HepG2 (cell line): ENCODE data around the gene SLC27A3. TPM values are rescaled to one million over a fixed set of nuclear protein-coding genes. Genes with fewer than 3 reads are reported as not detected.

ENCODE experiments used
- ATAC-seq: fragments of 200-7000 bp; cut with Tn5 transposase; 3 replicates; pipeline ENCODE4 v1.9.1; 2020; ENCODE audit warnings: mild to moderate bottlenecking, moderate library complexity
- BruUV-seq: library from RNA; stranded (reverse); fragments of 400-500 nt; replicated peaks from 2 replicates; lab custom pipeline; 2021; lab: Mats Ljungman, UMichigan
- CTCF ChIA-PET: fragments of 300-600 bp; formaldehyde crosslinking; extraction: SDS; loops from one replicate; lab custom pipeline; 2021; ENCODE audit warnings: low total read pairs, inconsistent platforms, low intra/inter-chr PET ratio; lab: Yijun Ruan, JAX
- POLR2A ChIA-PET: fragments of 350-600 bp; sonication (Branson Sonifier 250); formaldehyde crosslinking; loops from one replicate; lab custom pipeline; 2020; ENCODE audit warnings: antibody characterized with exemption, inconsistent platforms; lab: Yijun Ruan, JAX
- DNase-seq: peaks from one replicate; pipeline ENCODE4 v3.0.0-alpha.2; 2015; ENCODE audit warnings: low spot score
- FAIRE-seq: peaks from 3 replicates; lab custom pipeline; 2011; peaks lifted over from hg19 to GRCh38; lab: Jason Lieb, UNC
- H2AFZ ChIP-seq: one replicate; pipeline ENCODE4 v1.6.1; 2011; ENCODE audit warnings: low read length, inconsistent platforms
- H3K27ac ChIP-seq: fragments of 300-600 bp; 3 replicates; pipeline ENCODE4 v1.8.0; 2011; ENCODE audit warnings: mixed run types, mild to moderate bottlenecking, mixed read lengths, low read length, inconsistent platforms; ENCODE audit not compliant: insufficient read depth; ENCODE audit errors: extremely low read length
- H3K27me3 ChIP-seq, 2 experiments: fragments of 200-600 bp in 1 of 2; 2 replicates in 1 of 2; 3 replicates in 1 of 2; pipeline versions ENCODE4 v1.6.0 to v1.8.0; 2011; ENCODE audit warnings: low read length in 2 of 2, mild to moderate bottlenecking in 2 of 2, moderate library complexity in 2 of 2, inconsistent platforms in 1 of 2; ENCODE audit not compliant: insufficient read depth in 2 of 2, control insufficient read depth in 1 of 2
- H3K36me3 ChIP-seq, 2 experiments: fragments of 200-600 bp in 1 of 2; replicated peaks in 1 of 2; 2 replicates in 1 of 2; 3 replicates in 1 of 2; pipeline versions ENCODE4 v1.5.1 to v1.8.0; 2011; ENCODE audit warnings: low read length in 2 of 2, inconsistent platforms in 1 of 2; ENCODE audit not compliant: insufficient read depth in 2 of 2, control insufficient read depth in 1 of 2
- H3K4me1 ChIP-seq: 2 replicates; pipeline ENCODE4 v1.5.1; 2012; ENCODE audit warnings: low read length, inconsistent platforms; ENCODE audit not compliant: insufficient read depth
- H3K4me2 ChIP-seq: 2 replicates; pipeline ENCODE4 v1.6.0; 2011; ENCODE audit warnings: low read depth, low read length, inconsistent platforms
- H3K4me3 ChIP-seq, 3 experiments: fragments of 200-600 bp in 1 of 3; sonication (generic), shearing (Covaris generic) in 1 of 3; replicated peaks in 1 of 3; 2 replicates each; pipeline ENCODE4 v1.5.1; 2011 to 2016; ENCODE audit warnings: low read length in 3 of 3, inconsistent platforms in 2 of 3, low read depth in 2 of 3, mild to moderate bottlenecking in 2 of 3, control low read depth in 1 of 3, mixed read lengths in 1 of 3; ENCODE audit not compliant: insufficient read depth in 1 of 3
- H3K79me2 ChIP-seq: one replicate; pipeline ENCODE4 v1.6.1; 2011; ENCODE audit warnings: low read length, inconsistent platforms; ENCODE audit not compliant: insufficient read depth
- H3K9ac ChIP-seq: 2 replicates; pipeline ENCODE4 v1.6.0; 2011; ENCODE audit warnings: mild to moderate bottlenecking, low read depth, low read length, inconsistent platforms; ENCODE audit not compliant: insufficient read depth
- H3K9me3 ChIP-seq: 2 replicates; pipeline ENCODE4 v1.5.1; 2012; ENCODE audit warnings: mild to moderate bottlenecking, low read length
- H4K20me1 ChIP-seq: 2 replicates; pipeline ENCODE4 v1.6.0; 2011; ENCODE audit warnings: inconsistent platforms, mild to moderate bottlenecking, low read length, moderate library complexity; ENCODE audit not compliant: insufficient read depth
- CEBPG ChIP-seq: IDR thresholded peaks from 2 replicates; pipeline ENCODE4 v1.6.1; 2016
- NCOA1 ChIP-seq: sonication (generic); formaldehyde crosslinking; IDR thresholded peaks from 2 replicates; pipeline ENCODE4 v1.9.0; 2021; ENCODE audit warnings: missing genetic modification reagents
- ZBTB33 ChIP-seq: sonication (generic); formaldehyde crosslinking; IDR thresholded peaks from 2 replicates; pipeline ENCODE4 v1.4.0; 2020; ENCODE audit warnings: missing genetic modification reagents
- ZNF143 ChIP-seq: sonication (generic); formaldehyde crosslinking; IDR thresholded peaks from 2 replicates; pipeline ENCODE4 v1.4.0; 2020; ENCODE audit warnings: missing genetic modification reagents
- ZNF3 ChIP-seq: IDR thresholded peaks from 2 replicates; pipeline ENCODE4 v1.7.0; 2017; ENCODE audit warnings: inconsistent platforms
- ZNF567 ChIP-seq: sonication (generic); formaldehyde crosslinking; IDR thresholded peaks from 2 replicates; pipeline ENCODE4 v1.8.1; 2023; ENCODE audit warnings: mild to moderate bottlenecking, missing genetic modification reagents, borderline replicate concordance
- WGBS: methylation state at CpG from one replicate; pipeline ENCODE4 v1.1.6; 2017; ENCODE audit warnings: low lambda C conversion rate; 5-methylcytosine and 5-hydroxymethylcytosine counted together
- in situ Hi-C: cut with HindIII; loops from 2 replicates; pipeline ENCODE4 v1.10.0; 2017; ENCODE audit warnings: low pct_unique_long_range_greater_than_20kb; ENCODE audit not compliant: extremely low pct_ligation_motif_present
- intact Hi-C: fragments of 100-400 bp; cut with micrococcal nuclease; formaldehyde crosslinking; loops from one replicate; pipeline ENCODE4 v1.10.0; 2022; ENCODE audit not compliant: unreplicated experiment
- polyA plus RNA-seq, 8 experiments: library from polyadenylated mRNA; depleted of rRNA in 3 of 8; stranded (reverse) in 7 of 8; unstranded in 1 of 8; fragments of >200 nt; fragmentation: Illumina TruSeq in 4 of 8; extraction: Trizol in 4 of 8; gene quantifications; 2 replicates each; pipeline versions ENCODE4 v1.2.1 to v1.2.3, GENCODE V29; 2011 to 2016; ENCODE audit warnings: low read depth in 4 of 8, missing spikeins in 1 of 8, mixed read lengths in 1 of 8; ENCODE audit not compliant: insufficient read depth in 1 of 8
- total RNA-seq, 5 experiments: library from RNA; depleted of rRNA; stranded (reverse); fragments of >200 nt; fragmentation: Illumina TruSeq; extraction: Trizol; gene quantifications; 2 replicates each; pipeline ENCODE4 v1.2.3, GENCODE V29; 2016; ENCODE audit warnings: low read depth in 1 of 5
- TF ChIP-seq, protein P1 (sequence below): sonication (generic); formaldehyde crosslinking; IDR thresholded peaks from 2 replicates; pipeline ENCODE4 v1.5.0; 2020; ENCODE audit warnings: mild to moderate bottlenecking, missing genetic modification reagents
- TF ChIP-seq, protein P2 (sequence below): sonication (generic); formaldehyde crosslinking; conservative IDR thresholded peaks from 2 replicates; pipeline ENCODE4 v1.4.0; 2020; ENCODE audit warnings: missing genetic modification reagents

Gene SLC27A3
- total and polyA plus RNA-seq, 2 of the 13 experiments (the other 11 are each of a cell fraction or from before 2014, with no cell fraction given): 4.3 to 10.3 TPM

GRCh38 chr1:153792631-153793041, 17.4 kb downstream of the SLC27A3 start:
- FAIRE-seq: no peak
- ChIA-PET CTCF (no interaction called here), POLR2A (interaction anchor here (0.7 to 3.8 kb wide), 3 partner anchors 9 to 198 kb away, joined by 3 to 17 read pairs (median 3); partner anchors contain the start of gene RPS27)
- Histone ChIP-seq H3K79me2 (no peaks in the 10 kb centered on the region), H3K9ac (no peak overlapping the region), H3K4me1 (peaks cover 60% of the 10 kb centered on the region), H3K27me3 (peaks cover 7 to 61% of the 10 kb centered on the region in 2 experiments; a peak in 4 of 5 replicates), H3K27ac (no peak overlapping the region), H2AFZ (no peak overlapping the region), H3K9me3 (no peaks in the 10 kb centered on the region), H3K4me3 (no peak overlapping the region), H3K4me2 (no peak overlapping the region), H4K20me1 (no peaks in the 10 kb centered on the region), H3K36me3 (no peaks in the 10 kb centered on the region)
- TF ChIP-seq ZNF567 (CRISPR knock-in tag): no peak
- 0 out of 2 replicates have a peak, but pooled peaks have one; percentile 9 for TF ChIP-seq ZBTB33 (CRISPR knock-in tag)
- no peak for ATAC-seq
- intact Hi-C loops: no loop called here
- in situ Hi-C loops: no loop called here
- no peak for DNase-seq
- BruUV-seq: no TSS peak
- 63% methylated on average over 8 of the region's 11 CpGs for WGBS

DNA sequence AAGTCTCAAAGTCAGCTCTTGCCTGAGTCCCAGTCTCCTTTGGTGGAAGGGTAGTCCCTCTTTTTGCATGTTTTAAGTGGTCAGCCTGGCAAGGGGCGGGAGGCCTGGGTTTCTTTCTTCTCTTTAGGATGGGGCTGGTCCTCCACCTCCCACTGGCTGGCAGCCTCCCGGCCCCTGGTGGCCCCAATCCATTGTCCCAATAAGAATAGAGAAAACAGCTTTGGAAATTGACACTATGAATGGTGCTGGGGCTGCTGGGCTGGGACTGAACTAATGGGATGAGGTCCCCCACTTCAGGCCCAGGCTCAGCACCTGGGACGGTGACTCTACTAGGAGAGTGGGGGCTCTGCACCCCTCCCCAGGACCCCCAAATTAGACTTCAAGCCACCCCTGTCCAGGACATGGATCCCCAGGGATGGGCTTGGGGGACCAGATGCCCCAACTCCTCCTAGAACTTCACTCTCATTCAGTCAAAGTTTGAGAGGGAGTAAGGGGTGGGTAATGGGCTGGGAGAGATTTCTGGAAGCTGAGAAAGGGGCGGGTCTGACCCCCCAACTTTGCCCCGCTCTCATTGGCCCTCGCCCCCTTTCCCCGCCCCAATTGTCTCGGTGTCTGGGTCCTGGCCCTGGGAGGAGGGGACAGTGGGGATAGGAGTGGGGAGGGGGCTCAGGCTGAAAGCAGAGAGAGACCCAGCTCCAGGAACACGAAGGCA, 18.2 kb downstream of the SLC27A3 start:
- no peak for DNase-seq
- no peak for ATAC-seq
- WGBS: 22% methylated on average over 6 of the region's 9 CpGs
- Histone ChIP-seq H3K9ac (no peak overlapping the region), H3K36me3 (no peaks in the 10 kb centered on the region), H3K9me3 (no peaks in the 10 kb centered on the region), H3K4me2 (no peak overlapping the region), H2AFZ (no peak overlapping the region), H3K27ac (no peak overlapping the region), H3K4me1 (peaks cover 63% of the 10 kb centered on the region), H3K4me3 (no peak overlapping the region), H3K79me2 (no peaks in the 10 kb centered on the region), H4K20me1 (no peaks in the 10 kb centered on the region), H3K27me3 (peaks cover 7 to 61% of the 10 kb centered on the region in 2 experiments; a peak in 4 of 5 replicates)
- no TSS peak for BruUV-seq
- intact Hi-C loops (no loop called here), in situ Hi-C loops (no loop called here)
- ChIA-PET POLR2A (interaction anchor here (0.7 kb wide), 1 partner anchor 10 kb away, joined by 3 read pairs; no protein-coding TSS in a partner anchor), CTCF (no interaction called here)
- FAIRE-seq: no peak
- TF ChIP-seq CEBPG (CRISPR knock-in tag): no peak
- no peak for TF ChIP-seq NCOA1 (CRISPR knock-in tag)
- no peak for TF ChIP-seq ZNF3 (CRISPR knock-in tag)
- TF ChIP-seq, protein P1, sequence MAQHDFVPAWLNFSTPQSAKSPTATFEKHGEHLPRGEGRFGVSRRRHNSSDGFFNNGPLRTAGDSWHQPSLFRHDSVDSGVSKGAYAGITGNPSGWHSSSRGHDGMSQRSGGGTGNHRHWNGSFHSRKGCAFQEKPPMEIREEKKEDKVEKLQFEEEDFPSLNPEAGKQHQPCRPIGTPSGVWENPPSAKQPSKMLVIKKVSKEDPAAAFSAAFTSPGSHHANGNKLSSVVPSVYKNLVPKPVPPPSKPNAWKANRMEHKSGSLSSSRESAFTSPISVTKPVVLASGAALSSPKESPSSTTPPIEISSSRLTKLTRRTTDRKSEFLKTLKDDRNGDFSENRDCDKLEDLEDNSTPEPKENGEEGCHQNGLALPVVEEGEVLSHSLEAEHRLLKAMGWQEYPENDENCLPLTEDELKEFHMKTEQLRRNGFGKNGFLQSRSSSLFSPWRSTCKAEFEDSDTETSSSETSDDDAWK (CRISPR knock-in tag): no peak
- TF ChIP-seq, protein P2, sequence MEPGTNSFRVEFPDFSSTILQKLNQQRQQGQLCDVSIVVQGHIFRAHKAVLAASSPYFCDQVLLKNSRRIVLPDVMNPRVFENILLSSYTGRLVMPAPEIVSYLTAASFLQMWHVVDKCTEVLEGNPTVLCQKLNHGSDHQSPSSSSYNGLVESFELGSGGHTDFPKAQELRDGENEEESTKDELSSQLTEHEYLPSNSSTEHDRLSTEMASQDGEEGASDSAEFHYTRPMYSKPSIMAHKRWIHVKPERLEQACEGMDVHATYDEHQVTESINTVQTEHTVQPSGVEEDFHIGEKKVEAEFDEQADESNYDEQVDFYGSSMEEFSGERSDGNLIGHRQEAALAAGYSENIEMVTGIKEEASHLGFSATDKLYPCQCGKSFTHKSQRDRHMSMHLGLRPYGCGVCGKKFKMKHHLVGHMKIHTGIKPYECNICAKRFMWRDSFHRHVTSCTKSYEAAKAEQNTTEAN (CRISPR knock-in tag): no peak
- TF ChIP-seq ZNF143: no peak
